Hepatocyte (in vitro differentiated cells): ENCODE data around the gene EYS.

Experiments used
- CTCF ChIP-seq: fragments of 200-600 bp; sonication (generic); IDR thresholded peaks from 2 replicates; pipeline ENCODE4 v1.5.1; 2016; ENCODE audit warnings: antibody characterized with exemption, mild to moderate bottlenecking; ENCODE audit not compliant: poor library complexity
- EZH2 ChIP-seq: fragments of 200-600 bp; sonication (generic); IDR thresholded peaks from 2 replicates; pipeline ENCODE4 v1.6.1; 2016; ENCODE audit warnings: antibody characterized with exemption, mild to moderate bottlenecking, borderline replicate concordance

DNA sequence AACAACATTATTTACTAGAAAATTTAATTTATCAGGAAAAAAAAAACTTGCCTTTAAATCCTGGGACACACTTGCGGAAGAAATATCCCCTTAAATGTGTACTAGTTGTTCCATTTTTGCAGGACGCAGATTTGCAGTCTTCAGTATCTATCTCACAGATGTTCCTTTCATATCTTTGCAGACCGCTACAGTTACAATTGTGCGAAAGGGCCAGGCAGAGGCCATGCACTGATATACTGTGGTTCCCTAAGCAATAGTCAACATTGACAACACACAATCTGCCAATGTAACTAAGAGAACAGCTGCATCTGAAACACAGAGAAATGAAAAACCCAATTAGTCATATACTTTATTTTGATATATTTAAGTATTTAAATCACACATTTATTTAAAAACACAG is 411.2 kb downstream of the EYS start:
- TF ChIP-seq CTCF (no peak), EZH2 (no peak)
